Lower leg skin (tissue), 4 donors: ENCODE measurements around the gene ZNF496. TPM values are rescaled to one million over a fixed set of nuclear protein-coding genes. Genes with fewer than 3 reads are reported as not detected.
"Not testable (repeated sequence)": the region's sequence is repeated elsewhere in the genome, so short reads cannot be mapped to it uniquely, and the experiment has no call there.

Source experiments
- DNase-seq, 2 donors: peaks; one replicate each; pipeline ENCODE4 v3.0.0-alpha.2; 2019; ENCODE audit warnings: low spot score in 2 of 2
- H3K4me3 ChIP-seq: fragments of 200-600 bp; sonication (generic); 2 replicates; pipeline ENCODE4 v1.5.1; 2017; ENCODE audit warnings: mild to moderate bottlenecking, low read depth; ENCODE audit not compliant: poor library complexity, severe bottlenecking
- CTCF ChIP-seq, 3 donors: fragments of 450-650 bp; IDR thresholded peaks; one replicate each; pipeline ENCODE4 v1.5.1; 2016; ENCODE audit warnings: antibody characterized with exemption in 3 of 3, mild to moderate bottlenecking in 3 of 3, moderate library complexity in 2 of 3
- POLR2A ChIP-seq, 2 donors: fragments of 450-650 bp; IDR thresholded peaks; one replicate each; pipeline ENCODE4 v1.6.1; 2016 to 2017; ENCODE audit warnings: antibody characterized with exemption in 2 of 2, mild to moderate bottlenecking in 1 of 2, moderate library complexity in 1 of 2
- WGBS, 2 donors: methylation state at CpG; one replicate each; pipeline ENCODE4 v1.1.5; 2018; 5-methylcytosine and 5-hydroxymethylcytosine counted together
- intact Hi-C: fragments of 100-400 bp; cut with DNase I; formaldehyde crosslinking; loops from one replicate; pipeline ENCODE4 v1.15.0; 2023; ENCODE audit warnings: low total_unique reads
- total RNA-seq, 4 donors: library from RNA; depleted of rRNA; stranded (reverse); fragments of >200 nt; gene quantifications; one replicate each; pipeline ENCODE4 v1.1.0, GENCODE V29; 2016

The ZNF496 gene
- total RNA-seq, 4 donors from 2014 or later, result 16.3 to 32.7 (median 25.9) TPM

- intact Hi-C loops, result loop anchor here (10.0 kb wide), 1 partner anchor 376 kb away; no protein-coding TSS in a partner anchor
- DNase-seq, result no peak
- WGBS, 2 donors, result 58 to 59% methylated on average over 13 of the region's 13 CpGs
- H3K4me3 ChIP-seq, result no peak overlapping the region
- TF ChIP-seq POLR2A (IDR thresholded peaks at IDR 0.05) (no peak), CTCF (IDR thresholded peaks at IDR 0.05) (no peak)
Measured at GRCh38 chr1:247360116-247360898, 28.6 kb upstream of the ZNF496 start.

GRCh38 chr1:247359559-247359958 is 27.9 kb upstream of the ZNF496 start:
- intact Hi-C loops, result no loop called here
- WGBS, 2 donors, result 91 to 94% methylated on average over 6 of the region's 6 CpGs
- TF ChIP-seq CTCF (IDR thresholded peaks at IDR 0.05), result no peak
- TF ChIP-seq POLR2A (IDR thresholded peaks at IDR 0.05), result no peak
- no peak overlapping the region for H3K4me3 ChIP-seq
- DNase-seq, result no peak

GRCh38 chr1:247358920-247359319 is 27.3 kb upstream of the ZNF496 start:
- no peak for DNase-seq
- no peak overlapping the region for H3K4me3 ChIP-seq
- 79 to 81% methylated on average over 5 of the region's 5 CpGs for WGBS, 2 donors
- intact Hi-C loops, result no loop called here
- TF ChIP-seq POLR2A (IDR thresholded peaks at IDR 0.05) (no peak), CTCF (IDR thresholded peaks at IDR 0.05) (no peak)

- intact Hi-C loops, result no loop called here
Measured at GRCh38 chr1:247357781-247358211, 26.1 kb upstream of the ZNF496 start.

GRCh38 chr1:247357052-247357780 is 25.5 kb upstream of the ZNF496 start:
- TF ChIP-seq CTCF (IDR thresholded peaks at IDR 0.05), result no peak
- TF ChIP-seq POLR2A (IDR thresholded peaks at IDR 0.05), result no peak
- H3K4me3 ChIP-seq, result no peak overlapping the region
- intact Hi-C loops, result no loop called here
- DNase-seq, result no peak
- WGBS, 2 donors, result 53 to 57% methylated on average over 7 of the region's 7 CpGs

More at GRCh38 chr1:247357781-247358211, 26.1 kb upstream of the ZNF496 start:
- 40 to 48% methylated on average over 6 of the region's 6 CpGs for WGBS, 2 donors
- DNase-seq, result peak in 1 of 2 donors; percentile 21
- no peak overlapping the region for H3K4me3 ChIP-seq
- TF ChIP-seq CTCF (IDR thresholded peaks at IDR 0.05) (no peak), POLR2A (IDR thresholded peaks at IDR 0.05) (no peak)

GRCh38 chr1:247355160-247355559 is 23.5 kb upstream of the ZNF496 start:
- DNase-seq, intact Hi-C loops, H3K4me3 ChIP-seq: not testable (repeated sequence)
- 54 to 64% methylated on average over 1 of the region's 1 CpG for WGBS, 2 donors
